Measurements from ENCODE around the gene TIAM1.

GRCh38 chr21:31185663-31186062 lies 158.4 kb downstream of the TIAM1 start:
- TF ChIP-seq, protein P1, sequence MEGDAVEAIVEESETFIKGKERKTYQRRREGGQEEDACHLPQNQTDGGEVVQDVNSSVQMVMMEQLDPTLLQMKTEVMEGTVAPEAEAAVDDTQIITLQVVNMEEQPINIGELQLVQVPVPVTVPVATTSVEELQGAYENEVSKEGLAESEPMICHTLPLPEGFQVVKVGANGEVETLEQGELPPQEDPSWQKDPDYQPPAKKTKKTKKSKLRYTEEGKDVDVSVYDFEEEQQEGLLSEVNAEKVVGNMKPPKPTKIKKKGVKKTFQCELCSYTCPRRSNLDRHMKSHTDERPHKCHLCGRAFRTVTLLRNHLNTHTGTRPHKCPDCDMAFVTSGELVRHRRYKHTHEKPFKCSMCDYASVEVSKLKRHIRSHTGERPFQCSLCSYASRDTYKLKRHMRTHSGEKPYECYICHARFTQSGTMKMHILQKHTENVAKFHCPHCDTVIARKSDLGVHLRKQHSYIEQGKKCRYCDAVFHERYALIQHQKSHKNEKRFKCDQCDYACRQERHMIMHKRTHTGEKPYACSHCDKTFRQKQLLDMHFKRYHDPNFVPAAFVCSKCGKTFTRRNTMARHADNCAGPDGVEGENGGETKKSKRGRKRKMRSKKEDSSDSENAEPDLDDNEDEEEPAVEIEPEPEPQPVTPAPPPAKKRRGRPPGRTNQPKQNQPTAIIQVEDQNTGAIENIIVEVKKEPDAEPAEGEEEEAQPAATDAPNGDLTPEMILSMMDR (conservative IDR thresholded peaks at IDR 0.05), result no peak
- no peak for TF ChIP-seq EZH2 (IDR thresholded peaks at IDR 0.05; ENCODE audit: low read depth)

Data from PC-9 (cell line).